Fibroblast of skin of abdomen (primary cell): ENCODE measurements around the gene IFI27L2.

Experiments
- DNase-seq: peaks from one replicate; pipeline ENCODE4 v3.0.0-alpha.2; 2013

The IFI27L2 gene

GRCh38 chr14:94152676-94153075, 23.3 kb upstream of the IFI27L2 start:
- no peak for DNase-seq

DNA sequence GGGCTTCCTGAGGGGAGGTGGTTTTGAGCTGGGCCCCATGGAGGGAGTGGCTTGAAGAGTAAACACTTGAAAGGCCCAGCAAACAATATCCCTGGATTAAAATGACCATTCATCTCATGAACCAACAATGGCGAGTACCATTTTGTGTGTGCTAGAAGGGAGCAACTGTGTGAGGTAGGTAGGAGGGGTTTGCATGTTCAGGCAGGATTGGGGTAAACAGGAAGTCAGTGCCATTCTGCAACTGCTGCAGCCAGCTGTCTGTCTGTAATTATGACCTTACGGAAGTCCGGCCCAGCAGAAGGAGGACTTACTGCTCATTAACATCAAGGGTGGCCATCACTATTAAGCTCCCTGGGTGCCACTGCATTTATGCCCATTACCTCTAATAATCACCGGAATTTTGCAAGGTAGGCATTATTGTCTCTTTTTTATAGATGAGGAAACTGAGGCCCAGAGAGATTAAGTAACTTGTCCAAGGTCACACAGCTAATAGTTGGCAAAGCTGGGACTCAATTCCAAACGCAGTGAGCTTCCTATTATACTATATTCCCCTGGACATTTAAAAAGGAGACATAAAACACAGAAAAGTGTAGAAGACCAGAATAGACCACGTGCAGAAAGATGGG, 16.6 kb upstream of the IFI27L2 start:
- DNase-seq, result no peak

- DNase-seq, result no peak
These were observed 15.4 kb upstream of the IFI27L2 start for GRCh38 chr14:94144765-94145164.

- no peak for DNase-seq
These were observed 14.3 kb upstream of the IFI27L2 start for GRCh38 chr14:94143711-94144110.

DNA sequence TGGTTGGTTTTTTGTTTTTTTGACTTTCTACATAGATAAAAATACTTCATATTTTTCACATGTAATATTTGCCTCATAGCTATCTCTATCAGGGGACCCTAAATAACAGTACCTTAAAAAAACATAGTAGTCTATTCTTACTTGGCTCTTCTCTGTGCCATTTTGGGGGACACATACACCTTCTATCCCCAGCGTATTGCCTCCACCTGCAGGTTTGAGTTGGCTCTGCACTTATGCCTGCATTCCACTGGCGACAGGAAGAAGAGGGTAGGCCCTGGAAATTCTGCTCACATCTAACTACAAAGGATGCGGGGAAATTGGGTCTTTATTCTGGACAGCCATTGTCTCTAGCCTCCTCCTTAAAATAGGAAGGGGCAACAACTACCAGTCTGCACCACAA, 13.8 kb upstream of the IFI27L2 start:
- DNase-seq, result no peak

GRCh38 chr14:94142836-94143235, 13.4 kb upstream of the IFI27L2 start:
- no peak for DNase-seq

DNA sequence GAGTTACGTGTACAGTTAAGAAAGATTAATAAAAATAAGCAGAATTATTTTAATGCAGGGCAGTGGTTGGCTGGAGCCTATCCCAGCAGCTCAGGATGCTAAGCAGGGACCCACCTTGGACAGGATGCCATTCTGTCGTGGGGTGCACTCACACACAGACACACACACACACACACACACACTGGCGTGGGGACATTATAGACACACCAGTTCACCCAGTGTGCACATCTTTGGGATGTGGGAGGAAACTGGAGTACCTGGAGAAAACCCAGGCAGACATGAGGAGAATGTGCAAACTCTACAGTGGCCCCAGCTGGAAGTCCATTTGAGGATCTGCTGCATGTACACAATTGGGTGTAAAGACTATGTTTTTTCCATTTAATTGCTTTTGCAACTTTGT, 12.8 kb upstream of the IFI27L2 start:
- no peak for DNase-seq

GRCh38 chr14:94139421-94139820, 10.0 kb upstream of the IFI27L2 start:
- DNase-seq, result no peak

- no peak for DNase-seq
These were observed 9.6 kb upstream of the IFI27L2 start for GRCh38 chr14:94139006-94139405.

- no peak for DNase-seq
These were observed 8.8 kb upstream of the IFI27L2 start for GRCh38 chr14:94138251-94138650.

- peak; percentile 78 for DNase-seq
These were observed 7.3 kb upstream of the IFI27L2 start for GRCh38 chr14:94136575-94137331.

DNA sequence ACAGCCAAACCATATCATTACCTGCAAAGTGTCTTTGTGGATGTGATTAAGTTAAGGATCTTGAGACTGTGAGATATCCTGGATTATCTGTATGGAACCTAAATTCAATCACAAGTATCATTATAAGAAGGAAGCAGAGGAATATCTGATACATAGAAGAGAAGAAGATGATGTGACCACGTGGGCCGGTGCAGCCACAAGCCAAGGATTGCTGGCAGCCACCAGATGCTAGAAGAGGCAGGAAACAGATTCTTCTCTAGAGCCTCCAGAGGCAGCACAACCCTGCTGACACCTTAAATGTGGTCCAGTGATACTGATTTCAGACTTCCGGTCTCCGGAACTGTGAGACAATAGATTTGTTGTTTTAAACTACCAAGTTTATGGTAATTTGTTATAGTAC, 6.1 kb upstream of the IFI27L2 start:
- no peak for DNase-seq

DNA sequence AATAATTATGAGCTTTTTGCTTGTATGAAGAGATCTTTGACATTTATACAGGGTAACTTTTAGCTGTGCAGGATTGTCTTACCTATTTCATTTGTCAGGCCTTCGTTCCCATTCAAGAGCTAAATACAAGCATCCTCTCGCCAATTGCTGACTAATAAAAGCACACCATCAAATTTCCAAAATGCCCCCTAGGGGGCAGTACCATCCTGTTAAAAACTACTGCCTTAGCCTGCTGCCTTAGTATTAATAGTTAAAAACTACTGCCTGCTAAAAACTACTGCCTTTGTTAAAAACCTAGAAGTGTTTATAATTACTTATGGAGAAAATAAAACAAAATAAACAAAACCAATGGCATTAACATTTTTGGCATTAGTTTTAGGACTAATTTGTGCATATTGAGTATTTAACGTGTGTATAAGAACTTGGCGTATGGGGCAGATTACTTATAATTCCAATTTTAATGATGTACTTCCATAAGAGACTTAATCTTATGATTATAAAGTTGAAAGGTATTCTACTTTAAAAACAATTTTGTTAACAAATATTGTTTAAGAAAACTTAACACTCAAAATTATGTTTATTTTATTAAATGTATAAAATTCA, 3.0 kb upstream of the IFI27L2 start:
- peak; percentile 65 for DNase-seq

DNA sequence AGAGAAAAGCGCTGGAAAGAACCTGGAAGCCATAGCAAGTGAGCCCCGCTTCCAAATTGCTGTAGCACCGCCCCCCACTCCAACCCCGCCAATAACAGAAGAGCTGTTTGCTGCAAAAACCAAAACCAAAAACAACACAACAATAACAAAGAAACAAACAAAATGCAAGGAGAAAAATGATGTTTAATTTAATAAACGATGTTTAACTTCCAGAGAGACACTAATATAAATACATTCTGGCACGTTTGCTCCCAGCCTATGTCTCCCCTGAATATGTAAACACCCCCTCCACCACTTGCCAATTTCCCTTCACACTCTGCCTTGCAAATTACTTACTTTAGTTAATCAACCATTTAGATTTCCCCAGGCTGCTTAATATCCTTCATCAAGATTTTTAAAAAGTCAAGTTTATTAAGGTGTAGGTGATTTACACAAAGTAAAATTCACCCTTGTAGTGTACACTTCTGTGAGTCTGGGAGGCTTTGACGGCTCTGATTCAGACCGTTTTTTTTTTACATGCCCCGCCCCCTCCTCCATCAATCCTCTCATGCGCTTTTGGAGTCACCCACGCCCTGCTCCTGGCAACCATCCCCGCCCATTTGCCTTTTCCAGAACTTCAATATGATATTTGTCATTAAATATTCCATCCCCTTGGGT, 482 bp upstream of the IFI27L2 start:
- DNase-seq, result peak; percentile 49

- no peak for DNase-seq
These were observed 1.1 kb downstream of the IFI27L2 start for GRCh38 chr14:94128216-94128839.

DNA sequence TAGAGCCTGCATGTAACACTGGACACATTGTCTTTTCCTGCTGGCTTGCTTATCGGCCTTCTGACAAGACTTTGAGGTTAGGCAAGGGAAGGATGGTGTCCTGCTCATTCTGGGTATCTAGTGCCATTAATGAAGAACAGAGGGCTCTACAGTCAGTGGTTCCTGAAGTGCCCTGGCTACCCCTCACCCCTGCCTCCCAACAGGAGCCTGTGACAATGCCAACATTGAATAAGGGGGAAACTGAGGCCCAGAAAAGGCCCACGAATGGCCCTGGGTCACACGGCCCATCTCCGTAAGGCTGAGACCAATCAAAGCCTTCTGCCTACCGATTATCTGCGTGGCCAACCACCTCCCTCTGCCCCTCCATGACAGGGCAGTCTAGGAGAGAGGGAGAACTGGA, 2.1 kb downstream of the IFI27L2 start:
- no peak for DNase-seq

- no peak for DNase-seq
These were observed 2.6 kb downstream of the IFI27L2 start for GRCh38 chr14:94126800-94127199.

GRCh38 chr14:94126419-94126677, 3.1 kb downstream of the IFI27L2 start:
- DNase-seq, result no peak

DNA sequence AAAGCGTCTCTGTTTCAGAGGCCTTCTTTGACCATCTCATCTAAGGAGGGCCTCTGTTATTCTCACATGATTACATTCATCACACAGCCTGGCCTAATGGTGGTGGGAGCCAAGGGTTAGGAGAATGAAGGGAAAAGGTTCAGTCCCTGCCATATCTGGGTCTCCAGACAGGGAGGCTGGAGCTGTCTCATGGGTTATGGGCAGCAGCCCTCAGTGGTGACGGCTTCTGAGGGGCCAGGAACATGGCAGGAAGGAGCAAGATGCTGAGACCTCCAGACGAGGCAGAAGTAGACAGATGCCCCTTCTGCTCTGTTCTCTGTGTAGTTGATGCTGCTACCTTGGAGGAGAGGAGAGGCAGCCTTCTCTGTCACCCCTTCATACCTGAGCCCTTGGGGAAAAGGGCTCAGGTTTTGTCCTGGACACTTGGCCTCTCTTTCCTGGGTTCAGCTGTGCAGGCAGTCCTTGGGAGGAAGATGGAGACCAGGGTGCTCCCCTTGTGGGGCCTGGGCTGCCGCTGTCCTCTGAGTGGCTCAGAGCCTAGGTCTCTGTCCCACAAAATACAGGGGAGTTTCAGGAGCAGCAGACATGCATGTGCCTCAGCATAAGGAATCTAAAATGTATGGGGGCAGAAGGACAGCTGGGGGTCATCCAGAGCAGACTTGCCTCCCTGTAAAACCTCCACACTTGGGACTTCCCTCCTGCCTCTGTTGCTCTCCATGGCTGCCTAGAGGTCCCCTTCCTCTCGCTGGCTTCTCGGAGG, 3.6 kb downstream of the IFI27L2 start:
- DNase-seq, result no peak

- no peak for DNase-seq
These were observed 4.6 kb downstream of the IFI27L2 start for GRCh38 chr14:94124582-94125377.

DNA sequence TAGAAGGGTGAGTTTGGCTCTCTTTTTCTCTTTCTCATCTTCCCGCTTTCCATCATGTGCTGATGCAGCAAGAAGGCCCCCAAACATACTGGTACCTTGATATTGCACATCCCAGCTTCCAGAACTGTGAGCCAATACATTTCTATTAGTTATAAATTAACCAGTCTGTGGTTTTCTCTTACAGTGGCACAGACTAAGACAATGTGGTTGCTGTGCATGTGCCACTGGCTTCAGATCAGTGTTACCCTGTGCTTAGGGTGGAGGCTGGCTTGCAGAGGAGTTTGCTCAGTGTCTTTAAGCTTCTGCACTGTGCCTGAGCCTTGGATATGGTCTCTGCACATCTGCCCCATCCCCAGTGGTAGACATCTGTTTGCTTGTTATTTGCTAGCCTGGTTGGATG, 5.5 kb downstream of the IFI27L2 start:
- DNase-seq, result no peak

DNA sequence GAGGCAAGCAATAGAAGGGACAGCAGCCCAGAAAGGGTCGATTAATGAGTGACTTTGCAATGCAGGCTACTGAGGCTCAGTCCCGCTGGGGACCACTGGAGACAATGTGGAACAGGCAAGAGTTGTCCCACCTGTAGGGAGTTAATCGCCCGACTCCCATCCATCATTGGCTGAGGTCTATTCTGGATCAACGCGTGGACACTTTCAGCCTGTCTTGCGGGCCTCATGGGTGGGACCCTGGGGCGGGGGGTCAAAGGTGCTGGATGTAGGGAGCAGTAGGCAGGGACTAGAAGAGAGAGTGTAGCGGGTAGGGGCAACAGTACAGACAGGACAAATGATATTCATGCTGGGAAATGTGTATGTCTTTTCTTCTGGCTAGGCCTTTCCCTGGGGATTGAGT, 6.1 kb downstream of the IFI27L2 start:
- no peak for DNase-seq
